Measurements from ENCODE around the gene AWAT2.

AWAT2 gene

GRCh38 chrX:70049925-70050324, at the start of gene AWAT2:
Gene AWAT2 (minus strand): TSS chrX:70049938. CDS start chrX:70049932, 6 bp downstream.
- DNase-seq: no peak

GRCh38 chrX:70096052-70096451, 46.3 kb upstream of the AWAT2 start:
- no peak for DNase-seq

- DNase-seq: no peak
Observed at GRCh38 chrX:70092247-70092646, 42.5 kb upstream of the AWAT2 start.

GRCh38 chrX:70089604-70090297, 40.0 kb upstream of the AWAT2 start:
- DNase-seq: no peak

- DNase-seq: no peak
Observed at GRCh38 chrX:70088751-70089150, 39.0 kb upstream of the AWAT2 start.

GRCh38 chrX:70087857-70088630, 38.3 kb upstream of the AWAT2 start:
- no peak for DNase-seq

GRCh38 chrX:70084592-70085240, 35.0 kb upstream of the AWAT2 start:
- no peak for DNase-seq

GRCh38 chrX:70082723-70083122, 33.0 kb upstream of the AWAT2 start:
- no peak for DNase-seq

GRCh38 chrX:70079870-70080269, 30.1 kb upstream of the AWAT2 start:
- no peak for DNase-seq

- DNase-seq: no peak
Observed at GRCh38 chrX:70079297-70079696, 29.6 kb upstream of the AWAT2 start.

- DNase-seq: no peak
Observed at GRCh38 chrX:70066646-70067045, 16.9 kb upstream of the AWAT2 start.

GRCh38 chrX:70062961-70063550, 13.3 kb upstream of the AWAT2 start:
- no peak for DNase-seq

- DNase-seq: no peak
Observed at GRCh38 chrX:70062076-70062475, 12.3 kb upstream of the AWAT2 start, which contains the start of gene OTUD6A. Gene OTUD6A (plus strand): TSS chrX:70062457. CDS start chrX:70062525, 68 bp downstream.

GRCh38 chrX:70054391-70054790, 4.7 kb upstream of the AWAT2 start:
- DNase-seq: no peak

- DNase-seq: no peak
Observed at GRCh38 chrX:70052895-70053615, 3.3 kb upstream of the AWAT2 start.

- DNase-seq: no peak
Observed at GRCh38 chrX:70049406-70049805, 332 bp downstream of the AWAT2 start.

- DNase-seq: no peak
Observed at GRCh38 chrX:70046978-70047377, 2.8 kb downstream of the AWAT2 start.

- no peak for DNase-seq
Observed at GRCh38 chrX:70044541-70045245, 5.0 kb downstream of the AWAT2 start.

- no peak for DNase-seq
Observed at GRCh38 chrX:70043685-70044084, 6.1 kb downstream of the AWAT2 start.

- DNase-seq: no peak
Observed at GRCh38 chrX:70042399-70043371, 7.1 kb downstream of the AWAT2 start.

GRCh38 chrX:70041993-70042392, 7.7 kb downstream of the AWAT2 start:
- no peak for DNase-seq
